Keratinocyte (primary cell): ENCODE measurements around the gene DCP1A. TPM values are rescaled to one million over a fixed set of nuclear protein-coding genes. Genes with fewer than 3 reads are reported as not detected.

Experiments used
- DNase-seq: peaks from one replicate; pipeline ENCODE4 v3.0.0-alpha.2; 2011; ENCODE audit warnings: low read depth, missing footprints, low spot score
- FAIRE-seq: peaks from 2 replicates; lab custom pipeline; 2011; peaks lifted over from hg19 to GRCh38; lab: Jason Lieb, UNC
- H2AFZ ChIP-seq: 2 replicates; pipeline ENCODE4 v1.6.0; 2012; ENCODE audit warnings: low read length, control low read depth, inconsistent platforms; ENCODE audit not compliant: control insufficient read depth
- H3K27ac ChIP-seq: 2 replicates; pipeline ENCODE4 v1.5.1; 2011; ENCODE audit warnings: low read length; ENCODE audit not compliant: control insufficient read depth, insufficient read depth
- H3K27me3 ChIP-seq: 3 replicates; pipeline ENCODE4 v1.6.0; 2011; ENCODE audit warnings: low read length; ENCODE audit not compliant: control insufficient read depth, insufficient read depth; ENCODE audit errors: extremely low read depth
- H3K36me3 ChIP-seq, 2 experiments: 2 replicates in 1 of 2; 3 replicates in 1 of 2; pipeline ENCODE4 v1.5.1; 2011; ENCODE audit warnings: low read length in 2 of 2, mild to moderate bottlenecking in 1 of 2; ENCODE audit not compliant: control insufficient read depth in 2 of 2, insufficient read depth in 2 of 2; ENCODE audit errors: extremely low read depth in 1 of 2
- H3K4me1 ChIP-seq: 3 replicates; pipeline ENCODE4 v1.5.1; 2011; ENCODE audit warnings: low read length; ENCODE audit not compliant: control insufficient read depth, insufficient read depth; ENCODE audit errors: extremely low read depth
- H3K4me2 ChIP-seq: 3 replicates; pipeline ENCODE4 v1.6.0; 2011; ENCODE audit warnings: low read depth, low read length; ENCODE audit not compliant: control insufficient read depth, insufficient read depth; ENCODE audit errors: extremely low read depth
- H3K4me3 ChIP-seq, 3 experiments: fragments of 200-600 bp in 1 of 3; sonication (generic) in 1 of 3; 2 replicates in 2 of 3; 3 replicates in 1 of 3; pipeline ENCODE4 v1.5.1; 2011 to 2016; ENCODE audit warnings: low read length in 3 of 3, mild to moderate bottlenecking in 3 of 3, control low read depth in 2 of 3, inconsistent platforms in 1 of 3, low read depth in 1 of 3, mixed read lengths in 1 of 3, mixed run types in 1 of 3, moderate library complexity in 1 of 3; ENCODE audit not compliant: control insufficient read depth in 2 of 3, insufficient read depth in 2 of 3; ENCODE audit errors: extremely low read depth in 1 of 3
- H3K79me2 ChIP-seq: 2 replicates; pipeline ENCODE4 v1.6.0; 2012; ENCODE audit warnings: low read length; ENCODE audit not compliant: control insufficient read depth, insufficient read depth
- H3K9ac ChIP-seq: 3 replicates; pipeline ENCODE4 v1.6.0; 2011; ENCODE audit warnings: low read length; ENCODE audit not compliant: control insufficient read depth, insufficient read depth; ENCODE audit errors: extremely low read depth
- H3K9me1 ChIP-seq: 3 replicates; pipeline ENCODE4 v1.6.0; 2011; ENCODE audit warnings: low read length; ENCODE audit not compliant: control insufficient read depth, insufficient read depth; ENCODE audit errors: extremely low read depth
- H3K9me3 ChIP-seq: 2 replicates; pipeline ENCODE4 v1.5.1; 2012; ENCODE audit warnings: low read depth, low read length; ENCODE audit not compliant: control insufficient read depth
- H4K20me1 ChIP-seq: 3 replicates; pipeline ENCODE4 v1.6.0; 2011; ENCODE audit warnings: low read length; ENCODE audit not compliant: control insufficient read depth, insufficient read depth; ENCODE audit errors: extremely low read depth
- EZH2 ChIP-seq: IDR thresholded peaks from one replicate; pipeline ENCODE4 v1.6.1; 2012; ENCODE audit warnings: inconsistent platforms, mild to moderate bottlenecking, low read length, moderate library complexity
- dilution Hi-C: fragments of 300-500 bp; cut with MboI; formaldehyde crosslinking; loops from one replicate; pipeline ENCODE4 v1.7.0; 2020; ENCODE audit warnings: low sequenced_read_pairs; ENCODE audit not compliant: extremely low pct_ligation_motif_present
- polyA plus RNA-seq, 5 experiments: library from polyadenylated mRNA; depleted of rRNA in 3 of 5; stranded (reverse) in 3 of 5; stranded (forward) in 1 of 5; unstranded in 1 of 5; fragments of >200 nt; gene quantifications; 1 replicate in 1 of 5; 2 replicates in 3 of 5; 3 replicates in 1 of 5; pipeline versions ENCODE4 v1.2.1 to v1.2.3, GENCODE V29; 2011 to 2012; ENCODE audit warnings: missing spikeins in 2 of 5, low read depth in 1 of 5, low replicate concordance in 1 of 5
- TF ChIP-seq, protein P1 (sequence below), 3 experiments: IDR thresholded peaks in 1 of 3; conservative IDR thresholded peaks in 1 of 3; optimal IDR thresholded peaks in 1 of 3; 2 replicates in 2 of 3; 3 replicates in 1 of 3; pipeline versions ENCODE3 to v1.5.1; 2011; ENCODE audit warnings: low read length in 3 of 3, mild to moderate bottlenecking in 3 of 3, moderate library complexity in 2 of 3, control low read depth in 1 of 3, inconsistent platforms in 1 of 3; ENCODE audit not compliant: insufficient read depth in 2 of 3; ENCODE audit errors: extremely low read depth in 1 of 3

Gene DCP1A
- polyA plus RNA-seq, 1 donor (not counting 4 experiments of a cell fraction or from before 2014, with no cell fraction given) = 15.0 TPM

DNA sequence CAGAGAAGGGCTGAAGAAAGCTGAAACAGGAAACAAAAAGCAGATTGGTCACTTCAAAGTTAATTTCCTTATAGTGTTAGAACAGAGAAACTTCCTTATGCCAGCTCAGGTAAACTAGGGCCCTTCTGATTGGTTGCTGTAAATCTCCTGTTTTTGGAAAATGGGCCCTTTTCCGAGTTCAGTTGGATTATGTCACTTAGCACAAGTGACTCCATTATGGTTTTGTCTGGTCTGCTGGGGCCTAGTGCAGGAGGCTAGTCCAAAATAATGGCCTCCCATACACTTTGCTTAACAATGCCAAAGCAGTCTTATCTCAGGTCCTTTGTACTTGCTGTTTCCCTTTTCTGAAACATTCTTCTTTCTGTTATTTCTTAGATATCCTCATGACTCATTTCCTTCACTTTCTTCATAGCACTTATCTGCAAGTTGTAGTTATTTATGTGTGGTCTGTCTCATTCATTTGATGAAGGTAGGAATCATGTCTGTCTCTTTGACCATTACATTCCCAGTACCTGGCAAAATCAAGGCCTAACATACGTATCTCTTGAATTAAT lies 7.7 kb upstream of the DCP1A start:
- H3K27ac ChIP-seq = no peak overlapping the region

DNA sequence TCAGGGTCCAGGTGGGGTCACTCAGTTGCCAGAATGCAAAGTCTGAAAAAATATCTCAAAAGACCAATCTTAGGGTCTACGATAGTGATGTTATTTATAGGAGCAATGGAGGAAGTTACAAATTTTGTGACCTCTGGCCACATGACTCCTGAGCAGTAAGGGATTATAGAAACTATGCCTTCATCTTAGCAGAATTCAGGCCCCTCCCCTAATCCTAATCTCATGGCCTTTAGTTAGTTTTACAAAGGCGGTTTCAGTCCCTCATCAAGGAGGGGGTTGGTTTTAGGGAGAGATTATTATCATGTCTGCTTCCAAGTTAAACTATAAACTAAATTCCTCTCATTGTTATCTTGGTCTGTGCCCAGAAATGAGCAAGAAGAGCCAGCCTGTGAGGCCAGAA lies 5.9 kb upstream of the DCP1A start:
- Histone ChIP-seq H3K4me1 (peaks cover 7% of the 10 kb centered on the region), H2AFZ (no peak overlapping the region), H4K20me1 (no peaks in the 10 kb centered on the region), H3K4me3 (no peak overlapping the region), H3K27me3 (no peaks in the 10 kb centered on the region), H3K9ac (no peak overlapping the region), H3K79me2 (no peaks in the 10 kb centered on the region), H3K9me3 (no peaks in the 10 kb centered on the region), H3K4me2 (no peak overlapping the region), H3K36me3 (no peaks in the 10 kb centered on the region), H3K27ac (no peak overlapping the region), H3K9me1 (no peaks in the 10 kb centered on the region)
- DNase-seq = no peak
- dilution Hi-C loops = no loop called here
- TF ChIP-seq, protein P1, sequence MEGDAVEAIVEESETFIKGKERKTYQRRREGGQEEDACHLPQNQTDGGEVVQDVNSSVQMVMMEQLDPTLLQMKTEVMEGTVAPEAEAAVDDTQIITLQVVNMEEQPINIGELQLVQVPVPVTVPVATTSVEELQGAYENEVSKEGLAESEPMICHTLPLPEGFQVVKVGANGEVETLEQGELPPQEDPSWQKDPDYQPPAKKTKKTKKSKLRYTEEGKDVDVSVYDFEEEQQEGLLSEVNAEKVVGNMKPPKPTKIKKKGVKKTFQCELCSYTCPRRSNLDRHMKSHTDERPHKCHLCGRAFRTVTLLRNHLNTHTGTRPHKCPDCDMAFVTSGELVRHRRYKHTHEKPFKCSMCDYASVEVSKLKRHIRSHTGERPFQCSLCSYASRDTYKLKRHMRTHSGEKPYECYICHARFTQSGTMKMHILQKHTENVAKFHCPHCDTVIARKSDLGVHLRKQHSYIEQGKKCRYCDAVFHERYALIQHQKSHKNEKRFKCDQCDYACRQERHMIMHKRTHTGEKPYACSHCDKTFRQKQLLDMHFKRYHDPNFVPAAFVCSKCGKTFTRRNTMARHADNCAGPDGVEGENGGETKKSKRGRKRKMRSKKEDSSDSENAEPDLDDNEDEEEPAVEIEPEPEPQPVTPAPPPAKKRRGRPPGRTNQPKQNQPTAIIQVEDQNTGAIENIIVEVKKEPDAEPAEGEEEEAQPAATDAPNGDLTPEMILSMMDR (optimal IDR thresholded peaks at IDR 0.05 in 1 of 3, IDR thresholded peaks at IDR 0.05 in 1 of 3, conservative IDR thresholded peaks at IDR 0.05 in 1 of 3; ENCODE audit: extremely low read depth in 1 of 3, insufficient read depth in 2 of 3, low read length in 3 of 3) = no peak
- no peak for TF ChIP-seq EZH2
- no peak for FAIRE-seq

More for the DNA sequence above, 7.7 kb upstream of the DCP1A start:
- H3K4me2 ChIP-seq = no peak overlapping the region
- no peak overlapping the region for H3K9ac ChIP-seq
- H3K79me2 ChIP-seq = no peaks in the 10 kb centered on the region
- H4K20me1 ChIP-seq = no peaks in the 10 kb centered on the region
- TF ChIP-seq, protein P1 (optimal IDR thresholded peaks at IDR 0.05 in 1 of 3, IDR thresholded peaks at IDR 0.05 in 1 of 3, conservative IDR thresholded peaks at IDR 0.05 in 1 of 3; ENCODE audit: extremely low read depth in 1 of 3, insufficient read depth in 2 of 3, low read length in 3 of 3) = no peak
- no peak for TF ChIP-seq EZH2
- no peaks in the 10 kb centered on the region for H3K36me3 ChIP-seq
- H2AFZ ChIP-seq = peak overlapping the region; percentile 71
- FAIRE-seq (peak; percentile 49), DNase-seq (no peak)
- H3K4me1 ChIP-seq = peaks cover 7% of the 10 kb centered on the region
- H3K9me1 ChIP-seq = no peaks in the 10 kb centered on the region
- dilution Hi-C loops = no loop called here
- no peaks in the 10 kb centered on the region for H3K27me3 ChIP-seq
- H3K4me3 ChIP-seq = no peak overlapping the region
- no peaks in the 10 kb centered on the region for H3K9me3 ChIP-seq
